Activated CD8-positive, alpha-beta memory T cell treated with anti-CD3 and anti-CD28 coated beads for 1 hour (primary cell): ENCODE results near the gene ZNF845.
"Not testable (repeated sequence)": the region's sequence is repeated elsewhere in the genome, so short reads cannot be mapped to it uniquely, and the experiment has no call there.

ENCODE experiments used
- DNase-seq, 2 donors: peaks; one replicate each; pipeline ENCODE4 v3.0.0-alpha.2; 2020; ENCODE audit warnings: low read depth in 1 of 2; ENCODE audit errors: extremely low read depth in 1 of 2

ZNF845 gene

DNA sequence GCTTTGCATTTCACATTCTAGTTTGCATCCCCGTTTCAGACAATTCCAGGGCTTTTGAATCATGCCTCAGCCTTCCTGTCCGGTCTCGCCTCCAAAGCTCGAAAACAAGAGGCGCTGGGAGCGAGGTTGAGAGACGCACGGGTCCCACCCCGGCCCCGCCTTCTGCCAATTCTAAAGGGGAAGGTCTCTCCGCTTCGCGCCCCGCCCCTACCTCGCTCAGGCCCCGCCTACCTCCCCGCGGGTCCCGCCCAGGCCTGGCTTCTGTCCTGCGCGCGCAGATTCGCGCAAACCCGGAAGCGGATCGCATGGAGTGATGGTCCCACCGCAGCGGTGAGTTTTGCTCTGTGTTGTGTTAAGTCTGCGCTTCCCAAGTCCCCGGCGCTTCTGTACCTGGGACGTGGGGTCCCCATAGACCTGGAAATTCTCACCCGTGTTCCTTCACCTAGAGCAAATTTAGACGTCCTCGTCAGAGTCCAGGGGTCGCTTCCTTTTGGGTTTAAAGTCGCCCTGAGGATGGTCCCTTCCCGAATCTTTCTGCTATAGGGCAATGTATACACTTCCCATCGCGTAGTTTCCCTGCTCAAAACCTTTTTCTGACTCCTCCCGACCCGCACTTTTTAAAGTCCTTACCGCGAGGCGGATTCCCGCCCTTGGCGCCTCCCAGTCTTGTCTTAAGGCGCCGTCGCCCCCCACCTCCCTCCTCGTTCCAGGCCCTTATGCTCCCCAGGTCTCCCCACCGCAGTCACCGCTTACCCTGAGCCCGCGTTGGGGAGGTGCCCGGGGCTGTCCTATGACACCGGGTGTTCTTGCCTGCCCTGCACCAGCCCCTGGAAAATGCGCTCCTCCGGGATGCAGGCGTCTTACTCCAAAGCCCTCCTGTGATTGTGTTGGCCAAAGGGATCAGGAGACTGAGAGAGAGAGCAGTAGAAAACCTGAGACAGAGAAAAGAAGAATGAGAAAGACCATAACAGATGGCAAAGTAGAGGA lies at the start of gene ZNF845:
Gene ZNF845, plus strand, starts transcription at position 287 of the 987 bp plus-strand sequence. CDS start 7,559 bp downstream, outside the sequence.
- DNase-seq, result peak; percentile 82 to 95

GRCh38 chr19:53285087-53285486 lies 48.5 kb upstream of the ZNF845 start:
- no peak for DNase-seq

- DNase-seq, result no peak
Measured at GRCh38 chr19:53290758-53291549, 42.6 kb upstream of the ZNF845 start.

DNA sequence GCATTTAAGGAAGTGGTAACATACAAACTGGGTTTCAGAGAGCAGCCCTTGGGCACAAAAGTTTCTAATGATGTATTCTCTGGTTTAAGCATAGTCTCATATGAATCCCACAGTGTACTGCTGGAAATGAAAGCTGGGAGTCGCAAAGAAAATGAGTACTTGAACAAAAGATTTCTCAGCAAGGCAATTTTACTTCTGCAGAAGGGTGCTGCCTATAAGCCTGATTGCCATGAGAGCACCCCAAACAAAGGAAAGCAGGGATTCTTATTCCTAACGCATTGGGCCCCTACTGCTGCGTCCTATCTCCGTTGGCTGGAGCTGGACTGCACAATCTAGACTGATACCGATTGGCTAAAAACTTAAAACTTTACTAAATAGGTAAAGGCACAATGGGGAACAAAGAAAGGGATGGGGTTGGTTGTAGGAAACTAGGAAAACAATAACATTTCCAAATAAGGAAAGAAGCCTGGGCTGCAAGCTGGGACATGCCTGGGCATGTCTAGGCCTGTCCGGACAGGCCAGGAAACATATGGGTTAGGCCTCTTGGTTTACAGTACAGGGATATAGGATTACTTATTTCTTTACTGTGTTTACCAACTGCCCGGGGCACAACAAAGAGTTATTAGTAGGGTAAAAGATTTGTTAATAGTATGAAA lies 38.6 kb upstream of the ZNF845 start:
- no peak for DNase-seq

- not testable (repeated sequence) for DNase-seq
Measured at GRCh38 chr19:53301341-53301740, 32.2 kb upstream of the ZNF845 start.

DNA sequence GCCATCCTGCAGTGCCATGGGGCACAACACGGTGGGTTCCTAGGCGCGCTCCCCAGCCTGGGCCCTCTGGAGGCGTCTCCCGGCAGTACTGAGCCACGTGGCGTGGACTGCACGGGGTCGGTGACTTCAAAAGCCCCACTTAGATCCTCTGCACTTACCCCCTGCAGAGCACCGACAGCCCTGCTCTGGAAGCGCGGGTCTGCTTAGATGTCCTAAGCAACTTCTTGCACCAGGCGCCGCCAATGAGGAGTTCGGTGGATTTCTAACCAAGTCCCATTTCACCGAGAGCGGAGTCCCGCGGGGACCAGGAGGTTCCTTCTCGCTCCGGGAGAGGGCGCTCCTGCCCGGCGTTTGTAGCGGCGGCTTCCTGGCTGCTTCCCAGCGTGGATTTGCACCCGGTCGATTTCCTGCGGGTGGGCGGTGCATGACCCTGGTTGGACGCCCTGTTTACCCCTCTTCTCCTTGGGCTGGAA lies 25.2 kb upstream of the ZNF845 start:
- no peak for DNase-seq

DNA sequence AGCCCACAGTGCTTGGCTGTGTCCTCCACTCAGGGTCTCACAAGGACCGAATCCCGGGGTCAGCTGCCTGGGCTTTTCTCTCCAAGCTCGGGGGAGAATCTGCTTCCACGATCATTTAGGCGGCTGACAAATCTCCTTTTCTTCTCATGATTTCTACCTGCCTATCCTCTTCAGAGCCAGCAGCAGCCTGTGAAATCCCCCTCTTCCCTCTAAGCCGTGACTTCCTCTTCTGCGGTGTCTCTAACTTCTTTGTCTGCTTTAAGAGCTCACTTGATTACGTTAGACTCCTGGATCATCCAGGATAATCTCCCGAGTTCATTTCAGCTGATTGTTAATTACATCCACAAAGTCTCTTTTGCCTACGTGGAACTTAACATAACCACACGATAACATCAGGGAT lies 22.5 kb upstream of the ZNF845 start:
- DNase-seq, result no peak

- no peak for DNase-seq
Measured at GRCh38 chr19:53311897-53312296, 21.7 kb upstream of the ZNF845 start.

DNA sequence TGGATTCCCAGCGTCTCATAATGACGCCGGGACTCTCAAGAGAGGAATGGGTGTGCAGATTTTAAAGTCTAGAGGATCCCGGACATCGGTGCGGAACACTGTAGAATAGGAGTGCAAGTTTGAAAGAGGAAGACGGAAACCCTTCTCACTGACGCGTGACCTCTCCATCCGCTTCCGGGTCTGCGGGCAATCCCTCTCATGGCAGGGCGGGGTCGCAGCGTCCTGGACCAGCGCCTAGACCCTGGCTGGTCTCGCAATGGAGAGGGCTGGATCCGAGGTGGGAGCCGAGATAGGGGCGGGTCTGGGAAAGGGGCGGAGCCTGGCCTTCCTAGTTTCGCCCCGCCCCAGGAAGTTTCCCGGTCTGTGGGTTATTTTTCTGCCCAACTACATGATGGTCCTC lies 4.6 kb upstream of the ZNF845 start:
- no peak for DNase-seq

GRCh38 chr19:53332484-53332883 lies 1.1 kb upstream of the ZNF845 start:
- no peak for DNase-seq

DNA sequence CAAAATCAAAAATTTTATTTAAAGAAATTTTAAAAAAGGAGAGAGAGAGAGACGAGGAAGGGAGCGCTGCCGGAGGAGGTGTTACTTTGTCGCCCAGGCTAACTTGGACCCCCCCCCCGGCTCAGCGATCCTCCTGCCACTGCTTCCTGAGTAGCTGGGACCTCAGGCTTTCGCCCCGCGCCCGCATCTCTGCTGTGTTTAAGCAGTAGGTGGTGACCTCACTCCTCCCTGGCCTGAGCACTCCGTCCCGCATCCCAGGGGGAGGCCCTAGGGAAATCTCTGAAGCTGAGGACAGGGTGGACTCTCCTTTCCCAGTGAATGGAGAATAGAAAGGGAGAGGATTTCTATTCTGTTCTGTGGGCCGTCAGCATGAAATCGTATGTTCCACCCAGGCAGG lies 485 bp upstream of the ZNF845 start:
- peak in 1 of 2 donors; percentile 10 for DNase-seq

- not testable (repeated sequence) for DNase-seq
Measured at GRCh38 chr19:53344403-53344802, 10.9 kb downstream of the ZNF845 start.

DNA sequence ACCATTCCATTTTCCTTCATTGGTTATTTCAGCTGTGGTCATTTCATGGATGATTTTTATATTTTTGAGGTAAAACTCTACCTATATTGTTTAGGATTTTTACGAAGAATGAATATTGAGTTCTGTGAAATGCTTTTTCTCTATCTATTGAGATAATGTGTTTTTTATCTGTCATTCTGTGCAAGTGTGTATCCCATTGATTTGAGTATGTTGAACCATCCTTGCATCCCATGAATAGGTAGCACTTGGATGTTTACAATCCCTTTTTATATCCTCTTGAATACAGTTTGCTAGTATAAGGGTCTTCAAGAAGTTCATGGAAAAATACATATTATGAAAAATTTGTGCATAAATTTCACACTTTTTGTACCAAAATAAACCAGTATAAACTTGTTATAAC lies 22.2 kb downstream of the ZNF845 start:
- no peak for DNase-seq

DNA sequence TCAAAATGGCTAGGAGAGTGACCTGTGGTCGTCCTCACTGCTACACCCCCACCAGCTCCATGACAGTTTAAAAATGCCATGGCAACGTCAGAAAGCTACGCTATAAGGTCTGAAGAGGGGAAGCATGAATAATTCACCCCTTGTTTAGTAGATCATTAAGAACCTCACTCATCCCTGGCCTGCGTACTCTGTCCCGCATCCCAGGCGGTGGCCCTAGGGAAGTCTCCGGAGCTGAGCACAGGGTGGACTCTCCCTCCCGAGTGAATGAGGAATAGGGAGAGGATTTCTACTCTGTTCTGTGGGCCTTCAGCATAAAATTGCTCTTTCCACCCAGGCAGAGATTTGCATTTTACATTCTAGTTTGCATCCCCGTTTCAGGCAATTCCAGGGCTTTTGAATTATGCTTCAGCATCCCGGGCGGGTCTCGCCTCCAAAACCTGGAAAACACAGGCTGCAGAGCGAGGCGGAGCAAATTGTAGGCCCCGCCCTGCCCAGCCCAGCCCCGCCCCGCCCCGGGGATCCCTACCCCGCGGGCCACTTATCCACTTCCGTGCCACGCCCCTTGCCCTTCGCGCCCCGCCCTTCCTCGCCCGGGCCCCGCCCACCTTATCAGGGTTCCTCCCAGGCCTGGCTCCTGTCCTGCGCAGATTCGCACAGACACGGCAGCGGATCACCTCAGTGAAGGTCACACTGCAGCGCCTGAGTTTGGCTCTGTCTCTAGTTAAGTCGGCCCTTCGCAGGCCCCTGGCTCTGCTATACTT lies 24.5 kb downstream of the ZNF845 start:
- no peak for DNase-seq

GRCh38 chr19:53360056-53360455 lies 26.5 kb downstream of the ZNF845 start:
- not testable (repeated sequence) for DNase-seq

DNA sequence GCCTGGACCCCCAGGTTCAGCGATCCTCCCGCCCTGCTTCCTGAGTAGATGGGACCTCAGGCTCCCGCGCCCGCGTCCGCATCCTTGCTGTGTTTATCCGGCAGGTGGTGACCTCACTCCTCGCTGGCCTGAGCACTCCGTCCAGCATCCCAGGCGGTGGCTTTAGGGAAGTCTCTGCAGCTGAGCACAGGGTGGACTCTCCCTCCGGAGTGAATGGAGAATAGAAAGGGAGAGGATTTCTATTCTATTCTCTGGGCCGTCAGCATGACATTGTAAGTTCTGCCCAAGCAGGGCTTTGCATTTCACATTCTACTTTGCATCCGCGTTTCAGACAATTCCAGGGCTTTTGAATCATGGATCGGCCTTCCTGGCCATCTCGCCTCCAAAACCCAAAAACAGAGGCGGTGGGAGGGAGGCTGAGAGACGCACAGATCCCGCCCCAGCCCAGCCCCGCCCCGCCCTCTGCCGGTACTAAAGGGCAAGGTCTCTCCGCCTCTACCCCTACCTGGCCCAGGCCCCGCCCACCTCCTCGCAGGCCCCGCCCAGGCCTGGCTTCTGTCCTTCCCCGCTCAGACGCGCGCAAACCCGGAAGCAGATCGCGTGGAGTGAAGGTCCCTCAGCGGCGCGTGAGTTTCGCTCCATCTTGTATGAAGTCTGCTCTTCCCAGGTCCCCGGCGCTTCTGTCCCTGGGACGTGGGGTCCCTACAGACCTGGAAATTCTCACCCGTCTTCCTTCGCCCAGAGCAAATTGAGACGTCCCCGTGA lies 31.8 kb downstream of the ZNF845 start, which contains the start of gene ZNF525:
Gene ZNF525, plus strand, starts transcription at position 572 of the 765 bp plus-strand sequence. CDS start 6,577 bp downstream, outside the sequence.
- peak; percentile 92 to 95 for DNase-seq

DNA sequence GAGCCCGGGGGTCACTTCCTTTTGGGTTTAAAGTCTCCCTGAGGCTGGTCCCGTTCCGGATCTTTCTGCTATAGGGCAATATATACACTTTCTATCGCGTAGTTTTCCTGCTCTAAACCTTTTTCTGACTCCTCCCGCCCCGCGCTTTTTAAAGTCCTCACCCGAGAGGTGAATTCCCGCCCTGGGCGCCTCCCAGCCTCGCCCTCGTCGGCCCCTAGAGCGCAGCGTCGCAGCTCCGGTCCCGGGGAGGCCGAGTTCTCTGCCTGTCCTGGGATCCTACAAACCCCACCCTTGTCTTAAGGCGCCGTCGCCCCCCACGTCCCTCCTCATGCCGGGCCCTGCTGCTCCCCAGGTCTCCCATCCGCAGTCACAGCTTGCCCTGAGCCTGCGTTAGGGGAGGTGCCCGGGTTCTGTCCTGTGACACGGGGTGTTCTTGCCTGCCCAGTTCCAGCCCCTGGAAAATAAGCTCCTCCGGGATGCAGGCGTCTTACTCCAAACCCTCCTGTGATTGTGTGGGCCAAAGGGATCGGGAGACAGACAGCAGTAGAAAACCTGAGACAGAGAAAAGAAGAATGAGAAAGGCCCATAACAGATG lies 32.4 kb downstream of the ZNF845 start:
- peak in 1 of 2 donors; percentile 0 for DNase-seq

GRCh38 chr19:53372196-53372595 lies 38.6 kb downstream of the ZNF845 start:
- DNase-seq, result no peak

GRCh38 chr19:53374288-53374687 lies 40.7 kb downstream of the ZNF845 start:
- no peak for DNase-seq
